22Rv1 (cell line): ENCODE measurements around the gene SPATA45.
"Not testable (repeated sequence)": the region's sequence is repeated elsewhere in the genome, so short reads cannot be mapped to it uniquely, and the experiment has no call there.

ENCODE experiments used
- H3K27ac ChIP-seq: fragments of 450-650 bp; 2 replicates; pipeline ENCODE4 v1.5.1; 2017
- ZFX ChIP-seq: fragments of 450-650 bp; IDR thresholded peaks from 2 replicates; pipeline ENCODE4 v1.6.1; 2017; ENCODE audit warnings: antibody characterized with exemption, borderline replicate concordance
- TF ChIP-seq, protein P1 (sequence below): fragments of 450-650 bp; IDR thresholded peaks from 2 replicates; pipeline ENCODE4 v1.5.1; 2017; ENCODE audit warnings: mild to moderate bottlenecking

The SPATA45 gene

GRCh38 chr1:212856755-212857154 is 9.3 kb upstream of the SPATA45 start:
- TF ChIP-seq, protein P1, sequence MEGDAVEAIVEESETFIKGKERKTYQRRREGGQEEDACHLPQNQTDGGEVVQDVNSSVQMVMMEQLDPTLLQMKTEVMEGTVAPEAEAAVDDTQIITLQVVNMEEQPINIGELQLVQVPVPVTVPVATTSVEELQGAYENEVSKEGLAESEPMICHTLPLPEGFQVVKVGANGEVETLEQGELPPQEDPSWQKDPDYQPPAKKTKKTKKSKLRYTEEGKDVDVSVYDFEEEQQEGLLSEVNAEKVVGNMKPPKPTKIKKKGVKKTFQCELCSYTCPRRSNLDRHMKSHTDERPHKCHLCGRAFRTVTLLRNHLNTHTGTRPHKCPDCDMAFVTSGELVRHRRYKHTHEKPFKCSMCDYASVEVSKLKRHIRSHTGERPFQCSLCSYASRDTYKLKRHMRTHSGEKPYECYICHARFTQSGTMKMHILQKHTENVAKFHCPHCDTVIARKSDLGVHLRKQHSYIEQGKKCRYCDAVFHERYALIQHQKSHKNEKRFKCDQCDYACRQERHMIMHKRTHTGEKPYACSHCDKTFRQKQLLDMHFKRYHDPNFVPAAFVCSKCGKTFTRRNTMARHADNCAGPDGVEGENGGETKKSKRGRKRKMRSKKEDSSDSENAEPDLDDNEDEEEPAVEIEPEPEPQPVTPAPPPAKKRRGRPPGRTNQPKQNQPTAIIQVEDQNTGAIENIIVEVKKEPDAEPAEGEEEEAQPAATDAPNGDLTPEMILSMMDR, result no peak
- no peak for TF ChIP-seq ZFX
- peak overlapping the region; percentile 90 for H3K27ac ChIP-seq

- TF ChIP-seq, protein P1, result no peak
- TF ChIP-seq ZFX, result no peak
Measured at GRCh38 chr1:212853658-212854057, 6.2 kb upstream of the SPATA45 start.

DNA sequence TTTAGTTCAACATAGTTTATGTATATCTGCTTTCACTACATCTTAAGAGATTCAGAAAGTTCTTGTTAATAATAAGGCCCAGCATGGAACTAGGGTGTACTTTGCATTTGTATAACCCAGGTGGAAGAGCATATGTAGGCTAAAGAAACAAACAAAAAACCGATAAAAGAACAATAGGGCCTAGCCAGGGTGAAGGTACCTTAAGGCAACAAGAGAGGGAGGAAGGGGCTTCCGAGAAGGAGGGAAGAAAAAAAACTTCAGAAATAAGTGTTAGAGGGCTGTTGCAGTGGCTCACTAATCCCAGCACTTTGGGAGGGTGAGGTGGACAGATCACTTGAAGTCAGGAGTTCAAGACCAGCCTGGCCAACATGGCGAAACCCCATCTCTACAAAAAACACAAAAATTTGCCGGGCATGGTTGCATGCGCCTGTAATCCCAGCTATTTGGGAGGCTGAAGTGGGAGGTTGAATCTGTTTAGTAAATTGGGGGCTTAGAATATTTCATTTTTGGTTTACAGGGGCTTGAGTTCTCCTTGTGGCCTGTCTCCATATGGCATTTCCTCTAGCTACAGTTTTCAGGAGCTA is 4.7 kb upstream of the SPATA45 start:
- no peak overlapping the region for H3K27ac ChIP-seq

More at GRCh38 chr1:212853658-212854057, 6.2 kb upstream of the SPATA45 start:
- H3K27ac ChIP-seq, result no peak overlapping the region; the same call in 1 of the 2 replicates

GRCh38 chr1:212844521-212844920 is 2.9 kb downstream of the SPATA45 start:
- not testable (repeated sequence) for H3K27ac ChIP-seq

More for the DNA sequence above, 4.7 kb upstream of the SPATA45 start:
- TF ChIP-seq, protein P1, result no peak
- no peak for TF ChIP-seq ZFX

GRCh38 chr1:212838145-212838544 is 9.3 kb downstream of the SPATA45 start:
- H3K27ac ChIP-seq, result no peak overlapping the region
- no peak for TF ChIP-seq ZFX
- TF ChIP-seq, protein P1, result no peak

GRCh38 chr1:212833211-212834207 is 13.9 kb downstream of the SPATA45 start:
- peak overlapping the region; percentile 74 for H3K27ac ChIP-seq

DNA sequence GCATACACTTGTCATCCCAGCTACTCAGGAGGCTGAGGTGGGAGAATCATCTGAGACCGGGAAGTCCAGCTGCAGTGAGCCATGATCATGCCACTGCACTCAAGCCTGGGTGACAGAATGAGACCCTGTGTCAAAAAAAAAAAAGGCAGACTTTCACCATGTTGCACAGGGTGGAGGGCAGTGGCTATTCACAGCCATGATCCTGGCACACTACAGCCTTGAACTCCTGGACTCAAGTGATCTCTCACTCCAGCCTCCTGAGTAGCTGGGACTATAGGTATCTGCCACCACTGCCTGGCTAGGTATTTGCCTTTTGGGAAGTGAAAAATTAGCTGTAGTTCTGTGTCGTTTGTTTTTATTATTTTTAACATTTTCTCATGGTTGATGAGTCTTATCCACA is 19.1 kb downstream of the SPATA45 start:
- H3K27ac ChIP-seq, result no peak overlapping the region
- no peak for TF ChIP-seq ZFX
- TF ChIP-seq, protein P1, result no peak

GRCh38 chr1:212827831-212828278 is 19.6 kb downstream of the SPATA45 start:
- TF ChIP-seq, protein P1, result no peak
- no peak for TF ChIP-seq ZFX
- H3K27ac ChIP-seq, result no peak overlapping the region
